GM19452 (cell line): ENCODE results near the gene SPG11.
"Not testable (repeated sequence)": the region's sequence is repeated elsewhere in the genome, so short reads cannot be mapped to it uniquely, and the experiment has no call there.

ENCODE experiments used
- ATAC-seq: cut with Tn5 transposase; IDR thresholded peaks from one replicate; pipeline ENCODE4 v1.9.1; 2021; ENCODE audit not compliant: unreplicated experiment

The SPG11 gene

GRCh38 chr15:44663410-44664308, at the start of gene SPG11:
Gene SPG11 (minus strand): TSS chr15:44663662. CDS start chr15:44663647, 15 bp downstream.
- ATAC-seq, result peak; percentile 72

- no peak for ATAC-seq
These were observed 49.0 kb upstream of the SPG11 start for GRCh38 chr15:44712346-44713005.

GRCh38 chr15:44711743-44712345, 48.4 kb upstream of the SPG11 start:
- ATAC-seq, result peak; percentile 14

GRCh38 chr15:44711096-44711742, 47.8 kb upstream of the SPG11 start, which contains the start of the genes B2M and PATL2:
Gene B2M (plus strand): TSS chr15:44711517. CDS start chr15:44711547, 30 bp downstream.
Gene PATL2 (minus strand): TSS chr15:44711323. CDS start chr15:44676490, 34,833 bp downstream.
- ATAC-seq, result peak; percentile 74

- no peak for ATAC-seq
These were observed 47.0 kb upstream of the SPG11 start for GRCh38 chr15:44710236-44711095.

GRCh38 chr15:44706946-44707636, 43.6 kb upstream of the SPG11 start:
- no peak for ATAC-seq

GRCh38 chr15:44706401-44706800, 42.9 kb upstream of the SPG11 start:
- ATAC-seq, result no peak

- no peak for ATAC-seq
These were observed 42.5 kb upstream of the SPG11 start for GRCh38 chr15:44705986-44706385.

GRCh38 chr15:44700676-44701075, 37.2 kb upstream of the SPG11 start:
- ATAC-seq, result not testable (repeated sequence)

GRCh38 chr15:44698641-44699040, 35.2 kb upstream of the SPG11 start:
- no peak for ATAC-seq

- no peak for ATAC-seq
These were observed 33.6 kb upstream of the SPG11 start for GRCh38 chr15:44697014-44697413.

- no peak for ATAC-seq
These were observed 31.8 kb upstream of the SPG11 start for GRCh38 chr15:44695294-44695693.

GRCh38 chr15:44694416-44694815, 31.0 kb upstream of the SPG11 start:
- no peak for ATAC-seq

- ATAC-seq, result no peak
These were observed 29.2 kb upstream of the SPG11 start for GRCh38 chr15:44692659-44693058.

GRCh38 chr15:44690245-44690644, 26.8 kb upstream of the SPG11 start:
- not testable (repeated sequence) for ATAC-seq

GRCh38 chr15:44689318-44689717, 25.9 kb upstream of the SPG11 start:
- ATAC-seq, result not testable (repeated sequence)

GRCh38 chr15:44682809-44683682, 19.6 kb upstream of the SPG11 start:
- ATAC-seq, result not testable (repeated sequence)

GRCh38 chr15:44682211-44682610, 18.7 kb upstream of the SPG11 start:
- ATAC-seq, result no peak
